KMS-11 (cell line): Measurements from ENCODE around the gene CHRM2.

Experiments
- H2AFZ ChIP-seq: fragments of 200-600 bp; sonication (generic); 2 replicates; pipeline ENCODE4 v1.6.1; 2016; ENCODE audit warnings: antibody characterized with exemption, mixed run types, low read depth
- H3K27ac ChIP-seq: fragments of 200-600 bp; sonication (generic); 2 replicates; pipeline ENCODE4 v1.6.1; 2016; ENCODE audit warnings: mild to moderate bottlenecking, mixed run types
- H3K27me3 ChIP-seq: fragments of 200-600 bp; sonication (generic); 2 replicates; pipeline ENCODE4 v1.6.1; 2017; ENCODE audit warnings: mild to moderate bottlenecking, low read depth, mixed run types, moderate library complexity; ENCODE audit not compliant: insufficient read depth
- H3K36me3 ChIP-seq: fragments of 200-600 bp; sonication (generic); 2 replicates; pipeline ENCODE4 v1.6.1; 2017; ENCODE audit warnings: mild to moderate bottlenecking, mixed run types; ENCODE audit not compliant: insufficient read depth
- H3K4me1 ChIP-seq: fragments of 200-600 bp; sonication (generic); 2 replicates; pipeline ENCODE4 v1.6.1; 2016; ENCODE audit warnings: mild to moderate bottlenecking, low read depth, mixed run types; ENCODE audit not compliant: poor library complexity, severe bottlenecking
- H3K4me2 ChIP-seq: fragments of 200-600 bp; sonication (generic); 2 replicates; pipeline ENCODE4 v1.7.0; 2016; ENCODE audit warnings: mild to moderate bottlenecking, mixed run types
- H3K4me3 ChIP-seq: fragments of 200-600 bp; sonication (generic); IDR thresholded peaks from 2 replicates; pipeline ENCODE4 v1.6.1; 2017; ENCODE audit warnings: low read depth, low read length, mixed read lengths; ENCODE audit not compliant: insufficient read depth
- H3K79me2 ChIP-seq: fragments of 200-600 bp; sonication (generic); 2 replicates; pipeline ENCODE4 v1.6.1; 2016; ENCODE audit warnings: low read depth, mixed run types; ENCODE audit not compliant: insufficient read depth
- H3K9ac ChIP-seq: fragments of 200-600 bp; sonication (generic); 2 replicates; pipeline ENCODE4 v1.6.1; 2016; ENCODE audit warnings: mild to moderate bottlenecking, mixed run types
- H4K20me1 ChIP-seq: fragments of 200-600 bp; sonication (generic); 2 replicates; pipeline ENCODE4 v1.6.1; 2016; ENCODE audit warnings: mild to moderate bottlenecking, mixed run types; ENCODE audit not compliant: insufficient read depth
- CTCF ChIP-seq: fragments of 200-600 bp; sonication (generic); conservative IDR thresholded peaks from 2 replicates; pipeline ENCODE4 v1.6.1; 2017; ENCODE audit warnings: low read depth, mild to moderate bottlenecking, antibody characterized with exemption, low read length, moderate library complexity, mixed read lengths

CHRM2 gene

GRCh38 chr7:136914016-136914415 is 45.6 kb downstream of the CHRM2 start:
- no peak overlapping the region for H3K9ac ChIP-seq
- no peaks in the 10 kb centered on the region for H3K36me3 ChIP-seq
- no peaks in the 10 kb centered on the region for H4K20me1 ChIP-seq
- no peaks in the 10 kb centered on the region for H3K79me2 ChIP-seq
- no peaks in the 10 kb centered on the region for H3K4me1 ChIP-seq
- no peak overlapping the region for H3K4me3 ChIP-seq
- H3K27ac ChIP-seq: no peak overlapping the region
- no peak overlapping the region for H2AFZ ChIP-seq
- no peaks in the 10 kb centered on the region for H3K27me3 ChIP-seq
- no peak overlapping the region for H3K4me2 ChIP-seq
- no peak for TF ChIP-seq CTCF

- Histone ChIP-seq H3K4me2 (no peak overlapping the region), H3K79me2 (no peaks in the 10 kb centered on the region), H3K4me3 (no peak overlapping the region), H3K36me3 (no peaks in the 10 kb centered on the region), H2AFZ (no peak overlapping the region), H3K27me3 (no peaks in the 10 kb centered on the region), H4K20me1 (no peaks in the 10 kb centered on the region), H3K4me1 (no peaks in the 10 kb centered on the region), H3K9ac (no peak overlapping the region), H3K27ac (no peak overlapping the region)
- no peak for TF ChIP-seq CTCF
Measured at GRCh38 chr7:136919820-136920219, 51.4 kb downstream of the CHRM2 start.

GRCh38 chr7:136923111-136923667 is 54.7 kb downstream of the CHRM2 start:
- H3K27ac ChIP-seq: no peak overlapping the region
- H3K79me2 ChIP-seq: no peaks in the 10 kb centered on the region
- H3K4me2 ChIP-seq: no peak overlapping the region
- H2AFZ ChIP-seq: no peak overlapping the region
- TF ChIP-seq CTCF: no peak
- H3K27me3 ChIP-seq: no peaks in the 10 kb centered on the region
- no peak overlapping the region for H3K9ac ChIP-seq
- H3K4me1 ChIP-seq: no peaks in the 10 kb centered on the region
- H3K36me3 ChIP-seq: no peaks in the 10 kb centered on the region
- no peak overlapping the region for H3K4me3 ChIP-seq
- no peaks in the 10 kb centered on the region for H4K20me1 ChIP-seq

GRCh38 chr7:136925044-136925443 is 56.6 kb downstream of the CHRM2 start:
- no peak for TF ChIP-seq CTCF
- H3K27ac ChIP-seq: no peak overlapping the region
- H3K4me2 ChIP-seq: no peak overlapping the region

More at GRCh38 chr7:136925044-136925443, 56.6 kb downstream of the CHRM2 start:
- Histone ChIP-seq H2AFZ (no peak overlapping the region), H3K4me3 (no peak overlapping the region), H3K4me1 (no peaks in the 10 kb centered on the region), H3K79me2 (no peaks in the 10 kb centered on the region), H3K9ac (no peak overlapping the region), H3K36me3 (no peaks in the 10 kb centered on the region), H4K20me1 (no peaks in the 10 kb centered on the region), H3K27me3 (no peaks in the 10 kb centered on the region)
